ENCODE results near the gene HSD11B2.

GRCh38 chr16:67424261-67424615 is 6.7 kb upstream of the HSD11B2 start:
- no peak for TF ChIP-seq PKNOX1 (IDR thresholded peaks at IDR 0.05)
- TF ChIP-seq SP1 (IDR thresholded peaks at IDR 0.05) = no peak
- TF ChIP-seq HDGF (IDR thresholded peaks at IDR 0.05; ENCODE audit: borderline replicate concordance) = no peak
- no peak for TF ChIP-seq CTBP1 (IDR thresholded peaks at IDR 0.05; ENCODE audit: borderline replicate concordance)
- TF ChIP-seq TARDBP (IDR thresholded peaks at IDR 0.05) = no peak
- no peak for TF ChIP-seq FOXK2 (IDR thresholded peaks at IDR 0.05)
- TF ChIP-seq FOXM1 (IDR thresholded peaks at IDR 0.05; ENCODE audit: borderline replicate concordance) = no peak
- TF ChIP-seq SUZ12 (IDR thresholded peaks at IDR 0.05) = no peak
- no peak for TF ChIP-seq FOXA1 (IDR thresholded peaks at IDR 0.05)
- no peak for TF ChIP-seq ARNT (IDR thresholded peaks at IDR 0.05)
- TF ChIP-seq ELF4 (IDR thresholded peaks at IDR 0.05) = no peak

Data from HEK293T (cell line).